Erythroblast (primary cell): Measurements from ENCODE around the gene RAB30.

Source experiments
- GATA1 ChIP-seq: IDR thresholded peaks from 2 replicates; pipeline ENCODE4 v1.6.1; 2011; ENCODE audit warnings: low read depth, mild to moderate bottlenecking, control low read depth, low read length, moderate library complexity
- POLR2A ChIP-seq: IDR thresholded peaks from 2 replicates; pipeline ENCODE4 v1.6.1; 2011; ENCODE audit warnings: mild to moderate bottlenecking, low read length

DNA sequence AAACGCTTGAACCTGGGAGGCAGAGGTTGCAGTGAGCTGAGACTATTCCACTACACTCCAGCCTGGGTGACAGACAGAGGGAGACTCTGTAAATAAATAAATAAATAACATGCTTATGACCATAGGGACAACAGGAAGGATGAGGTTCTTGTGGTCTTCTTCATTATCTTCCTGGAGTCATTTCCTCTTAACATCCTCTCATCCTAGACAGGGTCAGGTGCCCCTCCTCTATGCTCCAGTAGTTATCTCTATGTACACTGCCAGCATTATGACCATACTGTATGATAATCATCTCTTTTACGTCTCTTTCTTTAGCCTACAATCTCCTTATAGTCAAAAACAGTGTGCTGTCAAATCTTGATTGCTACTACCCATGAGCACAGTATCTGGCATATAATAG lies 17.7 kb downstream of the RAB30 start:
- TF ChIP-seq POLR2A (no peak), GATA1 (no peak)
